Neural progenitor cell (in vitro differentiated cells): ENCODE results near the gene ZC3H13. TPM values are rescaled to one million over a fixed set of nuclear protein-coding genes. Genes with fewer than 3 reads are reported as not detected.

Experiments
- DNase-seq: peaks from one replicate; pipeline ENCODE4 v3.0.0-alpha.2; 2016; ENCODE audit warnings: low spot score
- H2AFZ ChIP-seq: fragments of 200-600 bp; sonication (generic); replicated peaks from 2 replicates; pipeline ENCODE4 v1.6.1; 2016; ENCODE audit warnings: antibody characterized with exemption
- H3F3A ChIP-seq: fragments of 200-600 bp; sonication (generic); 2 replicates; pipeline ENCODE4 v1.6.1; 2016; ENCODE audit warnings: antibody characterized with exemption, low read depth
- H3K27ac ChIP-seq: fragments of 200-600 bp; sonication (generic); 2 replicates; pipeline ENCODE4 v1.5.1; 2016; ENCODE audit warnings: mild to moderate bottlenecking
- H3K27me3 ChIP-seq: fragments of 200-600 bp; sonication (generic); 2 replicates; pipeline ENCODE4 v1.6.1; 2016; ENCODE audit warnings: mild to moderate bottlenecking, moderate library complexity
- H3K36me3 ChIP-seq: fragments of 200-600 bp; sonication (generic); 2 replicates; pipeline ENCODE4 v1.5.1; 2016
- H3K4me1 ChIP-seq: fragments of 200-600 bp; sonication (generic); 2 replicates; pipeline ENCODE4 v1.6.1; 2016; ENCODE audit warnings: mixed run types
- H3K4me2 ChIP-seq: fragments of 200-600 bp; sonication (generic); 2 replicates; pipeline ENCODE4 v1.6.1; 2016
- H3K4me3 ChIP-seq: fragments of 200-600 bp; sonication (generic); 2 replicates; pipeline ENCODE4 v1.5.1; 2016
- H3K79me2 ChIP-seq: fragments of 200-600 bp; sonication (generic); 2 replicates; pipeline ENCODE4 v1.6.1; 2016; ENCODE audit warnings: low read depth
- H3K9ac ChIP-seq: fragments of 200-600 bp; sonication (generic); 2 replicates; pipeline ENCODE4 v1.6.1; 2016
- H3K9me3 ChIP-seq: fragments of 200-600 bp; sonication (generic); 2 replicates; pipeline ENCODE4 v1.5.1; 2016; ENCODE audit warnings: low read depth
- H4K20me1 ChIP-seq: fragments of 200-600 bp; sonication (generic); 2 replicates; pipeline ENCODE4 v1.6.1; 2016; ENCODE audit warnings: low read depth
- H3K27ac Mint-ChIP-seq: 3 replicates; pipeline ENCODE4 v1.8.0; 2021; ENCODE audit warnings: mixed read lengths
- H3K27me3 Mint-ChIP-seq: 2 replicates; pipeline ENCODE4 v1.8.0; 2022; ENCODE audit warnings: low read depth, mild to moderate bottlenecking, inconsistent platforms, moderate library complexity, mixed read lengths; ENCODE audit not compliant: insufficient read depth
- H3K36me3 Mint-ChIP-seq: 3 replicates; pipeline ENCODE4 v1.8.0; 2021; ENCODE audit warnings: mixed read lengths
- H3K4me1 Mint-ChIP-seq: 3 replicates; pipeline ENCODE4 v1.8.0; 2021; ENCODE audit warnings: mixed read lengths
- H3K4me3 Mint-ChIP-seq: 3 replicates; pipeline ENCODE4 v1.8.0; 2021; ENCODE audit warnings: mild to moderate bottlenecking, moderate library complexity, mixed read lengths
- H3K9me3 Mint-ChIP-seq: 3 replicates; pipeline ENCODE4 v1.8.0; 2020; ENCODE audit warnings: mixed read lengths
- CTCF ChIP-seq: fragments of 200-600 bp; sonication (generic); IDR thresholded peaks from 2 replicates; pipeline ENCODE4 v1.5.1; 2017; ENCODE audit warnings: antibody characterized with exemption, mild to moderate bottlenecking
- EZH2 ChIP-seq: fragments of 200-600 bp; sonication (generic); IDR thresholded peaks from 2 replicates; pipeline ENCODE4 v1.6.1; 2017; ENCODE audit warnings: antibody characterized with exemption, mild to moderate bottlenecking, moderate library complexity
- EZH2phosphoT487 ChIP-seq: fragments of 200-600 bp; sonication (generic); IDR thresholded peaks from 2 replicates; pipeline ENCODE4 v1.6.1; 2017; ENCODE audit warnings: antibody characterized with exemption
- total RNA-seq: library from RNA; depleted of rRNA; stranded (reverse); fragments of >200 nt; gene quantifications from 2 replicates; pipeline ENCODE4 v1.2.3, GENCODE V29; 2015; ENCODE audit warnings: low replicate concordance

The ZC3H13 gene
- total RNA-seq, 1 donor from 2014 or later, result 41.4 TPM

GRCh38 chr13:45950386-45951000 is 102.1 kb downstream of the ZC3H13 start:
- H3K27me3 Mint-ChIP-seq, result no peaks in the 10 kb centered on the region
- peaks cover 5% of the 10 kb centered on the region for H3K36me3 ChIP-seq
- H3K4me3 ChIP-seq, result no peak overlapping the region
- no peak overlapping the region for H3K4me2 ChIP-seq
- H3K9me3 Mint-ChIP-seq, result no peaks in the 10 kb centered on the region
- H3K36me3 Mint-ChIP-seq, result peaks cover 11% of the 10 kb centered on the region
- no peak overlapping the region for H3K4me3 Mint-ChIP-seq
- no peak overlapping the region for H3K27ac ChIP-seq
- no peaks in the 10 kb centered on the region for H4K20me1 ChIP-seq
- DNase-seq, result no peak
- TF ChIP-seq EZH2phosphoT487 (no peak), CTCF (no peak), EZH2 (no peak)
- H3K4me1 ChIP-seq, result no peaks in the 10 kb centered on the region
- H3K4me1 Mint-ChIP-seq, result no peaks in the 10 kb centered on the region
- H3K79me2 ChIP-seq, result no peaks in the 10 kb centered on the region
- H3K27ac Mint-ChIP-seq, result no peak overlapping the region
- no peaks in the 10 kb centered on the region for H3K27me3 ChIP-seq
- H3K9ac ChIP-seq, result no peak overlapping the region
- H3K9me3 ChIP-seq, result no peaks in the 10 kb centered on the region
- H2AFZ ChIP-seq, result no peak overlapping the region
- no peaks in the 10 kb centered on the region for H3F3A ChIP-seq

GRCh38 chr13:45949161-45949560 is 103.4 kb downstream of the ZC3H13 start:
- Histone ChIP-seq H2AFZ (no peak overlapping the region), H3K4me2 (no peak overlapping the region), H3K27me3 (no peaks in the 10 kb centered on the region), H3K36me3 (no peaks in the 10 kb centered on the region), H3K27ac (no peak overlapping the region), H3F3A (no peaks in the 10 kb centered on the region), H3K9ac (no peak overlapping the region), H3K9me3 (no peaks in the 10 kb centered on the region), H4K20me1 (no peaks in the 10 kb centered on the region), H3K4me1 (no peaks in the 10 kb centered on the region), H3K4me3 (no peak overlapping the region), H3K79me2 (no peaks in the 10 kb centered on the region)
- Mint-ChIP-seq H3K27ac (no peak overlapping the region), H3K4me1 (no peaks in the 10 kb centered on the region), H3K36me3 (peaks cover 6% of the 10 kb centered on the region), H3K4me3 (no peak overlapping the region), H3K27me3 (no peaks in the 10 kb centered on the region), H3K9me3 (no peaks in the 10 kb centered on the region)
- DNase-seq, result no peak
- TF ChIP-seq EZH2 (no peak), EZH2phosphoT487 (no peak), CTCF (no peak)

GRCh38 chr13:45943965-45944364 is 108.6 kb downstream of the ZC3H13 start:
- no peak overlapping the region for H3K4me3 Mint-ChIP-seq
- no peak for DNase-seq
- Histone ChIP-seq H3K27me3 (no peaks in the 10 kb centered on the region), H3K27ac (no peak overlapping the region), H3K9ac (no peak overlapping the region), H4K20me1 (no peaks in the 10 kb centered on the region), H3K79me2 (no peaks in the 10 kb centered on the region), H2AFZ (no peak overlapping the region), H3K9me3 (no peaks in the 10 kb centered on the region), H3K4me3 (no peak overlapping the region), H3F3A (no peaks in the 10 kb centered on the region), H3K4me1 (no peaks in the 10 kb centered on the region), H3K36me3 (no peaks in the 10 kb centered on the region), H3K4me2 (no peak overlapping the region)
- no peak overlapping the region for H3K27ac Mint-ChIP-seq
- H3K4me1 Mint-ChIP-seq, result no peaks in the 10 kb centered on the region
- H3K9me3 Mint-ChIP-seq, result no peaks in the 10 kb centered on the region
- no peak for TF ChIP-seq CTCF
- TF ChIP-seq EZH2phosphoT487, result no peak
- no peak for TF ChIP-seq EZH2
- peaks cover 2% of the 10 kb centered on the region for H3K27me3 Mint-ChIP-seq
- H3K36me3 Mint-ChIP-seq, result no peaks in the 10 kb centered on the region
